Upper lobe of left lung (tissue), 4 donors: ENCODE data around the gene ERP27.

Experiments used
- CTCF ChIP-seq, 6 experiments: fragments of 450-650 bp in 4 of 6; fragments of 200-600 bp in 2 of 6; sonication (generic) in 2 of 6; IDR thresholded peaks; one replicate each; pipeline ENCODE4 v1.5.1; 2016 to 2019; ENCODE audit warnings: antibody characterized with exemption in 6 of 6
- EP300 ChIP-seq, 4 donors: sonication (generic); formaldehyde crosslinking; IDR thresholded peaks; one replicate each; pipeline ENCODE4 v1.5.1; 2017; ENCODE audit warnings: antibody characterized with exemption in 4 of 4, control low read depth in 2 of 4
- POLR2AphosphoS5 ChIP-seq, 2 donors: sonication (generic); formaldehyde crosslinking; IDR thresholded peaks; one replicate each; pipeline ENCODE4 v1.5.1; 2017; ENCODE audit warnings: antibody characterized with exemption in 2 of 2

GRCh38 chr12:14885718-14886221, 52.6 kb downstream of the ERP27 start, which contains the start of gene MGP:
- no peak for TF ChIP-seq CTCF (IDR thresholded peaks at IDR 0.05)
- TF ChIP-seq EP300 (IDR thresholded peaks at IDR 0.05): no peak
- TF ChIP-seq POLR2AphosphoS5 (IDR thresholded peaks at IDR 0.05): peak; percentile 5 to 54
